Measurements from ENCODE around the gene GIGYF2. TPM values are rescaled to one million over a fixed set of nuclear protein-coding genes. Genes with fewer than 3 reads are reported as not detected.
"Not testable (repeated sequence)": the region's sequence is repeated elsewhere in the genome, so short reads cannot be mapped to it uniquely, and the experiment has no call there.

Gene GIGYF2
- total RNA-seq, 1 experiment from 2014 or later: 34.5 TPM

GRCh38 chr2:232896111-232896510, 199.0 kb downstream of the GIGYF2 start:
- Histone ChIP-seq H3K4me3 (ENCODE audit: insufficient read depth, low read depth, low read length) (no peak overlapping the region), H3K36me3 (replicated peaks; ENCODE audit: control insufficient read depth, insufficient read depth, low read length) (no peaks in the 10 kb centered on the region)
- peak; percentile 4 for DNase-seq

GRCh38 chr2:232896720-232897597, 199.8 kb downstream of the GIGYF2 start:
- H3K4me3 ChIP-seq (ENCODE audit: insufficient read depth, low read depth, low read length): no peak overlapping the region
- H3K27me3 ChIP-seq (ENCODE audit: control insufficient read depth, insufficient read depth, low read length): peaks cover 10% of the 10 kb centered on the region
- H3K36me3 ChIP-seq (replicated peaks; ENCODE audit: control insufficient read depth, insufficient read depth, low read length): no peaks in the 10 kb centered on the region

More at GRCh38 chr2:232896111-232896510, 199.0 kb downstream of the GIGYF2 start:
- peaks cover 2% of the 10 kb centered on the region; the same call in 1 of the 2 replicates for H3K27me3 ChIP-seq (ENCODE audit: control insufficient read depth, insufficient read depth, low read length)

GRCh38 chr2:232897598-232898408, 200.7 kb downstream of the GIGYF2 start:
- peak; percentile 41 for DNase-seq

More at GRCh38 chr2:232896720-232897597, 199.8 kb downstream of the GIGYF2 start:
- DNase-seq: peak; percentile 51

GRCh38 chr2:232898592-232899543, 201.7 kb downstream of the GIGYF2 start:
- H3K36me3 ChIP-seq (replicated peaks; ENCODE audit: control insufficient read depth, insufficient read depth, low read length): no peaks in the 10 kb centered on the region
- H3K4me3 ChIP-seq (ENCODE audit: insufficient read depth, low read depth, low read length): no peak overlapping the region
- peak; percentile 39 for DNase-seq
- H3K27me3 ChIP-seq (ENCODE audit: control insufficient read depth, insufficient read depth, low read length): peaks cover 12% of the 10 kb centered on the region

More at GRCh38 chr2:232897598-232898408, 200.7 kb downstream of the GIGYF2 start:
- H3K4me3 ChIP-seq (ENCODE audit: insufficient read depth, low read depth, low read length): no peak overlapping the region
- H3K36me3 ChIP-seq (replicated peaks; ENCODE audit: control insufficient read depth, insufficient read depth, low read length): no peaks in the 10 kb centered on the region
- H3K27me3 ChIP-seq (ENCODE audit: control insufficient read depth, insufficient read depth, low read length): peaks cover 12% of the 10 kb centered on the region

- peaks cover 12% of the 10 kb centered on the region for H3K27me3 ChIP-seq (ENCODE audit: control insufficient read depth, insufficient read depth, low read length)
- DNase-seq: peak; percentile 79
- no peak overlapping the region for H3K4me3 ChIP-seq (ENCODE audit: insufficient read depth, low read depth, low read length)
- no peaks in the 10 kb centered on the region for H3K36me3 ChIP-seq (replicated peaks; ENCODE audit: control insufficient read depth, insufficient read depth, low read length)
These were observed 203.9 kb downstream of the GIGYF2 start for GRCh38 chr2:232900811-232901735.

GRCh38 chr2:232901736-232902578, 204.8 kb downstream of the GIGYF2 start:
- H3K27me3 ChIP-seq (ENCODE audit: control insufficient read depth, insufficient read depth, low read length): peaks cover 12% of the 10 kb centered on the region
- DNase-seq: peak; percentile 66
- H3K4me3 ChIP-seq (ENCODE audit: insufficient read depth, low read depth, low read length): no peak overlapping the region
- no peaks in the 10 kb centered on the region for H3K36me3 ChIP-seq (replicated peaks; ENCODE audit: control insufficient read depth, insufficient read depth, low read length)

- peak; percentile 47 for DNase-seq
- Histone ChIP-seq H3K4me3 (ENCODE audit: insufficient read depth, low read depth, low read length) (no peak overlapping the region), H3K27me3 (ENCODE audit: control insufficient read depth, insufficient read depth, low read length) (peaks cover 12% of the 10 kb centered on the region), H3K36me3 (replicated peaks; ENCODE audit: control insufficient read depth, insufficient read depth, low read length) (no peaks in the 10 kb centered on the region)
These were observed 206.9 kb downstream of the GIGYF2 start for GRCh38 chr2:232903989-232904388.

- peak; percentile 20 for DNase-seq
- not testable (repeated sequence) for H3K36me3 ChIP-seq (replicated peaks; ENCODE audit: control insufficient read depth, insufficient read depth, low read length); H3K4me3 ChIP-seq (ENCODE audit: insufficient read depth, low read depth, low read length); H3K27me3 ChIP-seq (ENCODE audit: control insufficient read depth, insufficient read depth, low read length)
These were observed 210.0 kb downstream of the GIGYF2 start for GRCh38 chr2:232906867-232907717.

- H3K36me3 ChIP-seq (replicated peaks; ENCODE audit: control insufficient read depth, insufficient read depth, low read length); DNase-seq; H3K27me3 ChIP-seq (ENCODE audit: control insufficient read depth, insufficient read depth, low read length); H3K4me3 ChIP-seq (ENCODE audit: insufficient read depth, low read depth, low read length): not testable (repeated sequence)
These were observed 210.6 kb downstream of the GIGYF2 start for GRCh38 chr2:232907718-232908085.

GRCh38 chr2:232908695-232909094, 211.6 kb downstream of the GIGYF2 start:
- Histone ChIP-seq H3K36me3 (replicated peaks; ENCODE audit: control insufficient read depth, insufficient read depth, low read length) (no peaks in the 10 kb centered on the region), H3K27me3 (ENCODE audit: control insufficient read depth, insufficient read depth, low read length) (no peaks in the 10 kb centered on the region), H3K4me3 (ENCODE audit: insufficient read depth, low read depth, low read length) (no peak overlapping the region)
- no peak for DNase-seq

All from H7 (cell line).